GM21515 (cell line): ENCODE data around the gene ASB3.
"Not testable (repeated sequence)": the region's sequence is repeated elsewhere in the genome, so short reads cannot be mapped to it uniquely, and the experiment has no call there.

Experiments used
- ATAC-seq: cut with Tn5 transposase; IDR thresholded peaks from one replicate; pipeline ENCODE4 v1.9.1; 2021; ENCODE audit not compliant: unreplicated experiment

Gene ASB3

GRCh38 chr2:53787614-53788289, 999 bp upstream of the ASB3 start:
- no peak for ATAC-seq

- ATAC-seq = peak; percentile 12
These were observed 425 bp downstream of the ASB3 start for GRCh38 chr2:53786352-53786704.

- no peak for ATAC-seq
These were observed 1.4 kb downstream of the ASB3 start for GRCh38 chr2:53785366-53785765.

DNA sequence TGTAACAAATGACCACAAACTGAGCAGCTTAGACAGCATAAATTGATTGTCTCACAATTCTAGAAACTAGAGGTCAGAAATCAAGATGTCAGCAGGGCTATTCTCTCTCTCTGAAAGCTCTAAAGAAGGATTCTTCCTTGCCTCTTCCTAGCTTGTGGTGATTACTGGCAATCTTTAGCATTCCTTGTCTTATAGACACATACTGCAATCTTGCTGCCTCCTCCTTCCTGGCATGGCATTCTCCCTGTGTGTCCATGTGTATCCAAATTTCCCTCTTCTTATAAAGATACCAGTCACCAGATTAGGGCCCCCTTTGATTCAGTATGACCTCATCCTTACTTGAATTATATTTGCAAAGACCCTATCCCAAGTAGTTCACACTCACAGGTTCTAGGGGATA, 2.3 kb downstream of the ASB3 start:
- ATAC-seq = no peak

DNA sequence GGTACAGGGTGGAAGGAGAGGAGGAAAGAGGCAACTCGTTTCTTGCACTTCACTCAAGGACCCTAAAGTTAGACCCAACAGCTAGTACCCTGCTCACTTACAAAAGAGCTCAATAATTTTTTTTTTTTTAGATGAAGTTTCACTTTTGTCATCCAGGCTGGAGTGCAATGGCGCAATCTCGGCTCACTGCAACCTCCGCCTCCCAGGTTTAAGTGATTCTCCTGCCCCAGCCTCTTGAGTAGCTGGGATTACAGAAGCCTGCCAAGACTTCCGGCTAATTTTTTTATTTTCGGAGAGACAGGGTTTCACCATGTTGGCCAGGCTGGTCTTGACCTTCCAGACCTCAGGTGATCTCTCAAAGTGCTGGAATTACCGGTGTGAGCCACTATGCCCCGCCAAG, 4.1 kb downstream of the ASB3 start:
- ATAC-seq = no peak

DNA sequence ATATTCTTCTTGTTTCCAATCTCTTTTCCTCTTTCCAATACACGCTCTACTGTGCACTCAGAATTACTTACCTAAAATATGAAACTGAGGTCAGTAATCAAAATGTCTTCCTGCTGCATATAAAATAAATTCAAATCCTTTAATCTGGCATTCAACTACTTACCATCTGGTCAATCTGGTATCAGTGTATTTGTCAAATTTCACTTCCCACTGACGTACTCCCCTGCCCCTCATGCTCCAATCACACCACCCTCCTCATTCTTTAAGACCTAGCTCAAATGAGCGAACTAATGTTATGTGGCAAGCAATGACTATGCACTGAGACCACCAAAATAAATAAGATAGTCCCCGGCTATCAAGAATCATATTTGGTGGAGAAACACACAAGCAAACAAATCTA, 6.7 kb downstream of the ASB3 start:
- no peak for ATAC-seq

- no peak for ATAC-seq
These were observed 8.1 kb downstream of the ASB3 start for GRCh38 chr2:53778536-53779162.

GRCh38 chr2:53777134-53777533, 9.6 kb downstream of the ASB3 start:
- no peak for ATAC-seq

- ATAC-seq = no peak
These were observed 16.5 kb downstream of the ASB3 start for GRCh38 chr2:53770264-53770663.

- ATAC-seq = no peak
These were observed 17.3 kb downstream of the ASB3 start for GRCh38 chr2:53769318-53769945.

GRCh38 chr2:53768242-53768542, 18.6 kb downstream of the ASB3 start:
- ATAC-seq = peak; percentile 53

DNA sequence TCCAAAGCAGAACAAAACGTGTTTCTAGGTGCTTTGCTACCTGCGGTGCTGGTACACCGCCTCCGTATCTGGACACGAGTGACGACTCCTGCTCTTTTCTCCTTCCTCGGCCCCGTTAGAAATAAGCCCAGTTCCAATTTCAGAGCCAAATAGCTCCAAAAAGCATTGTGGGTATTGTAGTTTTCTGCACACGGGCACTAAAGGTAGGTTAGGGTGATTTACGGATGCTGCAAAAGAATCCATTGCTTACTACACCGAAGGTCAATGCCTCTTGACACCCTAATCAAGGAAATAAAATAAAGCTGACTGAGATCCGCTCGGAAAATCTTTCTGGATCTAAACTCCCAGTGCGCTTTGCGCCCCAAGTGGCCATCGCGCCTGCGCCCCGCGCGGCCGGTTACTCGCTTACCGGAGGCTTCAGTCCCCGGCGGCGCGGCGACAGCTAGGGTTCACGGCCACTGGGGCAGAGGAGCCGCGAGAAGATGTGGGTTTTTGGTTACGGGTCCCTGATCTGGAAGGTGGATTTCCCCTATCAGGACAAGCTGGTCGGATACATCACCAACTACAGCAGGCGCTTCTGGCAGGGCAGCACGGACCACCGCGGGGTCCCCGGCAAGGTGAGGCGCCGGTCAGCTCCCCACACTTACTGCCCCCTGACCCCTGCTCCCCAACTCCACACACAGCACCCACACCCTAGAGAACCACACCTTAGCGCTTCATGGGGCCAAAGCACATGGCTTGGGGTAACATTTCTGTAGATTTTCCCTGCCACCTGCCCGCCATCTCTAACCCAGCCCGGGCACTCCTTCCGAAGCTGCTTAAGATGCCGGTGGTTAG, 19.1 kb downstream of the ASB3 start, which contains the start of gene CHAC2:
Gene CHAC2, plus strand, starts transcription at position 400 of the 837 bp plus-strand sequence. Its CDS starts 83 bp downstream, at position 483.
- ATAC-seq = peak; percentile 93

DNA sequence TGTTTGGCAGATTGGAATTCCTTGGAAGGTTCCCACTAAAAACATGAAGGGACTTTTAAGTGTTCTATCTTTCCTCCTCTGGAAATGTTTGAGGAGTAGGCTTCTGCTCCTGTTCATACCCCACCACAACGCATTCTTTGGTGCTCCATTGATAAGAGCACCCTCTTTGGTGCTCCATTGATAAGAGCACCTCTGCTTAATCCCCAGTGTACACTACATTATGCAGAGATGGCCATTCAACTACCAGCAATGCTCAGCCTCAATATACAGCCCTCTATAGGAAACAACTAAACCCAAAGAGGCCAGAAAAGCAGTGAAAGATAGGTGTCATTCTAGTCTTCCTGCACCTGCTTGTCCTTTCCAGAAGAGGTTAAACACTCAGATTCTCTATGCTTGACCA, 21.0 kb downstream of the ASB3 start:
- ATAC-seq = no peak

DNA sequence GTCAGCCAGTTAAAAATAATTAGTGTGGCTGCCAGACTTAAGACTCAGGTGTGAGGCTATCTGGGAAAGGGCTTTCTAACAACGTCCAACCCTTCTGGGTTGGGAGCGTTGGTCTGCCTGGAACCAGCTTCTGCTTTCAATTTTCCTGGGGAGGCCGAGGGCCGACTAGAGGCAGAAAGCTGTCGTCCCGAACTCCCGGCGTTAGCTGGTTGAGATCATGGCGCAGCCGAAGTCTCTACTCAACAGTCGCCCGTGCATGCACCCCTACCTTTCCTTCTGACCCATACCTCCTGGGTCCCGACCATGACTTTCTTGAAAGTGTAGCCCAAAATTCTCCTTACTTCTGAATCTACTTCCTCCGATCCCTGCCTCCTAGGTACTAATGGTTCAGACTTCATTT, 29.5 kb downstream of the ASB3 start:
- not testable (repeated sequence) for ATAC-seq

DNA sequence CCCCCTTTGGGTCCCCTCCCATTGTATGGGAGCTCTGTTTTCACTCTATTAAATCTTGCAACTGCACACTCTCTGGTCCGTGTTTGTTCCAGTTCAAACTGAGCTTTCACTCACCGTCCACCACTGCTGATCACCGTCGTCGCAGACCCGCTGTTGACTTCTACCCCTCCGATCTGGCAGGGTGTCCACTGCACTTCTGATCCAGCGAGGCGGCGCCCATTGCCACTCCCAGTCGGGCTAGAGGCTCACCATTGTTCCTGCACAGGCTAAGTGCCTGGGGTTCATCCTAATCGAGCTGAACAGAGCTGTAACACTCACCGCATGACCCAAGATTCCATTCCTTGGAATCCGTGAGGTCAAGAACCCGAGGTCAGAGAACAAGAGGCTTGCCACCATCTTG, 30.1 kb downstream of the ASB3 start:
- no peak for ATAC-seq

DNA sequence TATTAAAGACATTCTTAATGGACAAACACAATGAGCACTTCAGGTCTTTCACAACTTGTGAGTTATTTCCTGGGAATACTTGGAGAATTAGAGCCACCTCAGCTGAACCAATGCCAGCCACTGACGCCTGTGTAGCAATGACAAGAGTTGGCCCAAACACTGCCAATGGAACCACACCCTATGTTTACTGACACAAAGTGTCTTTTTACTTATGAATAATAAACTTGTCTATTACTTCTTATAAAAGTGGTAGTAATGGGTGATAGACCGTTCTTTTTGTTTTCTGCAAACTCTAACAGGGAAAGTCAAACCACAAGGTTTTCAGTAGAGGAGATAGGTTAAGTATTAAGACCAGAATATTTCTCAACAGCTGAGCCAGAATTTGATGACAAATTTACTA, 31.6 kb downstream of the ASB3 start:
- ATAC-seq = no peak

- no peak for ATAC-seq
These were observed 33.7 kb downstream of the ASB3 start for GRCh38 chr2:53753041-53753440.

GRCh38 chr2:53752385-53752784, 34.4 kb downstream of the ASB3 start:
- peak; percentile 4 for ATAC-seq

- peak; percentile 91 for ATAC-seq
These were observed 35.0 kb downstream of the ASB3 start for GRCh38 chr2:53751728-53752127.

- no peak for ATAC-seq
These were observed 36.5 kb downstream of the ASB3 start for GRCh38 chr2:53750041-53750768.
